Neural cell (in vitro differentiated cells): Measurements from ENCODE around the gene TMEM175. TPM values are rescaled to one million over a fixed set of nuclear protein-coding genes. Genes with fewer than 3 reads are reported as not detected.

Experiments
- H2AFZ ChIP-seq: fragments of 200-600, 300-800 bp; sonication (generic), shearing (Covaris generic); 2 replicates; pipeline ENCODE4 v1.6.0; 2014; ENCODE audit warnings: low read depth, mild to moderate bottlenecking, antibody characterized with exemption, low read length, moderate library complexity
- H3F3A ChIP-seq: fragments of 200-600 bp; shearing (Covaris generic); 2 replicates; pipeline ENCODE4 v1.6.1; 2016; ENCODE audit warnings: mild to moderate bottlenecking, moderate library complexity, mixed read lengths, antibody characterized with exemption, low read length; ENCODE audit not compliant: insufficient read depth, poor library complexity, severe bottlenecking
- H3K27ac ChIP-seq: fragments of 200-600, 300-800 bp; sonication (generic), shearing (Covaris generic); 2 replicates; pipeline ENCODE4 v1.5.1; 2014; ENCODE audit warnings: mild to moderate bottlenecking, low read length, moderate library complexity
- H3K27me3 ChIP-seq: fragments of 300-800, 200-600 bp; sonication (generic), shearing (Covaris generic); 2 replicates; pipeline ENCODE4 v1.6.0; 2014; ENCODE audit warnings: mild to moderate bottlenecking, low read depth, low read length, moderate library complexity; ENCODE audit not compliant: insufficient read depth
- H3K36me3 ChIP-seq: fragments of 300-800, 200-600 bp; sonication (generic), shearing (Covaris generic); 2 replicates; pipeline ENCODE4 v1.5.1; 2014; ENCODE audit warnings: mild to moderate bottlenecking, antibody characterized with exemption, low read length, moderate library complexity; ENCODE audit not compliant: insufficient read depth
- H3K4me2 ChIP-seq: fragments of 300-800, 200-600 bp; sonication (generic), shearing (Covaris generic); 2 replicates; pipeline ENCODE4 v1.6.0; 2014; ENCODE audit warnings: mild to moderate bottlenecking, low read length
- H3K4me3 ChIP-seq: fragments of 300-800, 200-600 bp; sonication (generic), shearing (Covaris generic); 2 replicates; pipeline ENCODE4 v1.5.1; 2014; ENCODE audit warnings: mild to moderate bottlenecking, low read length, moderate library complexity
- H3K79me2 ChIP-seq: fragments of 200-600 bp; shearing (Covaris generic); replicated peaks from 2 replicates; pipeline ENCODE4 v1.6.0; 2014; ENCODE audit warnings: mild to moderate bottlenecking, low read length, moderate library complexity; ENCODE audit not compliant: insufficient read depth
- H3K9ac ChIP-seq: fragments of 300-800, 200-600 bp; sonication (generic), shearing (Covaris generic); 2 replicates; pipeline ENCODE4 v1.6.1; 2016; ENCODE audit warnings: mild to moderate bottlenecking, low read length, mixed read lengths
- H3K9me2 ChIP-seq: fragments of 200-600 bp; shearing (Covaris generic); 2 replicates; pipeline ENCODE4 v1.6.1; 2016; ENCODE audit warnings: mild to moderate bottlenecking, low read length, mixed read lengths; ENCODE audit not compliant: insufficient read depth
- H3K9me3 ChIP-seq: fragments of 200-600, 300-800 bp; sonication (generic), shearing (Covaris generic); 2 replicates; pipeline ENCODE4 v1.6.1; 2016; ENCODE audit warnings: mild to moderate bottlenecking, mixed run types, low read length, moderate library complexity, mixed read lengths
- H4K20me1 ChIP-seq: fragments of 200-600 bp; shearing (Covaris generic); 2 replicates; pipeline ENCODE4 v1.6.1; 2016; ENCODE audit warnings: mild to moderate bottlenecking, mixed run types; ENCODE audit not compliant: insufficient read depth
- EP300 ChIP-seq: fragments of 450-650 bp; conservative IDR thresholded peaks from 2 replicates; pipeline ENCODE4 v1.6.1; 2014; ENCODE audit warnings: antibody characterized with exemption, mild to moderate bottlenecking, moderate library complexity; ENCODE audit not compliant: poor library complexity, severe bottlenecking
- EZH2 ChIP-seq: fragments of 200-600, 300-800 bp; shearing (Covaris generic), sonication (generic); IDR thresholded peaks from 2 replicates; pipeline ENCODE4 v1.6.1; 2014; ENCODE audit warnings: antibody characterized with exemption, low read length, borderline replicate concordance, mild to moderate bottlenecking; ENCODE audit not compliant: insufficient read depth, poor library complexity, severe bottlenecking
- MXI1 ChIP-seq: fragments of 450-650 bp; conservative IDR thresholded peaks from 2 replicates; pipeline ENCODE4 v1.6.1; 2014; ENCODE audit warnings: antibody characterized with exemption, mild to moderate bottlenecking; ENCODE audit not compliant: poor library complexity, severe bottlenecking
- POLR2AphosphoS5 ChIP-seq: IDR thresholded peaks from 2 replicates; pipeline ENCODE4 v1.6.1; 2012
- RAD21 ChIP-seq: fragments of 450-650 bp; conservative IDR thresholded peaks from 2 replicates; pipeline ENCODE4 v1.6.1; 2014; ENCODE audit warnings: antibody characterized with exemption, mild to moderate bottlenecking, moderate library complexity
- SMC3 ChIP-seq: fragments of 450-650 bp; conservative IDR thresholded peaks from 2 replicates; pipeline ENCODE4 v1.6.1; 2014; ENCODE audit warnings: antibody characterized with exemption, mild to moderate bottlenecking, moderate library complexity; ENCODE audit not compliant: poor library complexity
- TAF1 ChIP-seq: IDR thresholded peaks from 2 replicates; pipeline ENCODE4 v1.6.1; 2012; ENCODE audit warnings: low read depth
- polyA plus RNA-seq: library from polyadenylated mRNA; depleted of rRNA; stranded (reverse); fragments of >200 nt; gene quantifications from 2 replicates; pipeline ENCODE4 v1.2.3, GENCODE V29; 2014
- TF ChIP-seq, protein P1 (sequence below): IDR thresholded peaks from 2 replicates; pipeline ENCODE4 v1.6.1; 2012; ENCODE audit warnings: borderline replicate concordance
- TF ChIP-seq, protein P2 (sequence below): fragments of 450-650 bp; IDR thresholded peaks from 2 replicates; pipeline ENCODE4 v1.5.1; 2014; ENCODE audit warnings: antibody characterized with exemption, mild to moderate bottlenecking, moderate library complexity; ENCODE audit not compliant: poor library complexity, severe bottlenecking

Gene TMEM175
- polyA plus RNA-seq, 1 donor from 2014 or later, result 36.9 TPM

DNA sequence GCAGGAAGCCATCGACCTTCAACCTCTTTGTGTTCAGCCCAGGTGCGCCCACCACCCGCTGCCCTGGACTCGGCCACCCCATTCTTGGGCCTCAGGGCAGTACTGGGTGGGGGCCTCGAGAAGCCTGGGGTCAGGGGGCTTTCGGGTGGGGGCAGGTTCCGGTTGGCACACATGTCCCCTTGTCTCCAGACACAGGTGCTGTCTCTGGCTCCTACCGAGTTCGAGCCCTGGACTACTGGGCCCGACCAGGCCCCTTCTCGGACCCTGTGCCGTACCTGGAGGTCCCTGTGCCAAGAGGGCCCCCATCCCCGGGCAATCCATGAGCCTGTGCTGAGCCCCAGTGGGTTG lies 71.8 kb downstream of the TMEM175 start:
- no peaks in the 10 kb centered on the region for H3K36me3 ChIP-seq
- no peak overlapping the region for H3K4me3 ChIP-seq
- H2AFZ ChIP-seq, result no peak overlapping the region
- no peak overlapping the region for H3K27ac ChIP-seq
- H4K20me1 ChIP-seq, result no peaks in the 10 kb centered on the region
- no peaks in the 10 kb centered on the region for H3K79me2 ChIP-seq
- no peak overlapping the region for H3K9ac ChIP-seq
- H3K9me3 ChIP-seq, result peaks cover 4% of the 10 kb centered on the region
- no peaks in the 10 kb centered on the region for H3K9me2 ChIP-seq
- no peaks in the 10 kb centered on the region for H3F3A ChIP-seq
- TF ChIP-seq POLR2AphosphoS5 (no peak), SMC3 (no peak), RAD21 (no peak), MXI1 (no peak)
- TF ChIP-seq, protein P1, sequence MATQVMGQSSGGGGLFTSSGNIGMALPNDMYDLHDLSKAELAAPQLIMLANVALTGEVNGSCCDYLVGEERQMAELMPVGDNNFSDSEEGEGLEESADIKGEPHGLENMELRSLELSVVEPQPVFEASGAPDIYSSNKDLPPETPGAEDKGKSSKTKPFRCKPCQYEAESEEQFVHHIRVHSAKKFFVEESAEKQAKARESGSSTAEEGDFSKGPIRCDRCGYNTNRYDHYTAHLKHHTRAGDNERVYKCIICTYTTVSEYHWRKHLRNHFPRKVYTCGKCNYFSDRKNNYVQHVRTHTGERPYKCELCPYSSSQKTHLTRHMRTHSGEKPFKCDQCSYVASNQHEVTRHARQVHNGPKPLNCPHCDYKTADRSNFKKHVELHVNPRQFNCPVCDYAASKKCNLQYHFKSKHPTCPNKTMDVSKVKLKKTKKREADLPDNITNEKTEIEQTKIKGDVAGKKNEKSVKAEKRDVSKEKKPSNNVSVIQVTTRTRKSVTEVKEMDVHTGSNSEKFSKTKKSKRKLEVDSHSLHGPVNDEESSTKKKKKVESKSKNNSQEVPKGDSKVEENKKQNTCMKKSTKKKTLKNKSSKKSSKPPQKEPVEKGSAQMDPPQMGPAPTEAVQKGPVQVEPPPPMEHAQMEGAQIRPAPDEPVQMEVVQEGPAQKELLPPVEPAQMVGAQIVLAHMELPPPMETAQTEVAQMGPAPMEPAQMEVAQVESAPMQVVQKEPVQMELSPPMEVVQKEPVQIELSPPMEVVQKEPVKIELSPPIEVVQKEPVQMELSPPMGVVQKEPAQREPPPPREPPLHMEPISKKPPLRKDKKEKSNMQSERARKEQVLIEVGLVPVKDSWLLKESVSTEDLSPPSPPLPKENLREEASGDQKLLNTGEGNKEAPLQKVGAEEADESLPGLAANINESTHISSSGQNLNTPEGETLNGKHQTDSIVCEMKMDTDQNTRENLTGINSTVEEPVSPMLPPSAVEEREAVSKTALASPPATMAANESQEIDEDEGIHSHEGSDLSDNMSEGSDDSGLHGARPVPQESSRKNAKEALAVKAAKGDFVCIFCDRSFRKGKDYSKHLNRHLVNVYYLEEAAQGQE, result no peak
- peaks cover 59% of the 10 kb centered on the region for H3K27me3 ChIP-seq
- no peak overlapping the region for H3K4me2 ChIP-seq

DNA sequence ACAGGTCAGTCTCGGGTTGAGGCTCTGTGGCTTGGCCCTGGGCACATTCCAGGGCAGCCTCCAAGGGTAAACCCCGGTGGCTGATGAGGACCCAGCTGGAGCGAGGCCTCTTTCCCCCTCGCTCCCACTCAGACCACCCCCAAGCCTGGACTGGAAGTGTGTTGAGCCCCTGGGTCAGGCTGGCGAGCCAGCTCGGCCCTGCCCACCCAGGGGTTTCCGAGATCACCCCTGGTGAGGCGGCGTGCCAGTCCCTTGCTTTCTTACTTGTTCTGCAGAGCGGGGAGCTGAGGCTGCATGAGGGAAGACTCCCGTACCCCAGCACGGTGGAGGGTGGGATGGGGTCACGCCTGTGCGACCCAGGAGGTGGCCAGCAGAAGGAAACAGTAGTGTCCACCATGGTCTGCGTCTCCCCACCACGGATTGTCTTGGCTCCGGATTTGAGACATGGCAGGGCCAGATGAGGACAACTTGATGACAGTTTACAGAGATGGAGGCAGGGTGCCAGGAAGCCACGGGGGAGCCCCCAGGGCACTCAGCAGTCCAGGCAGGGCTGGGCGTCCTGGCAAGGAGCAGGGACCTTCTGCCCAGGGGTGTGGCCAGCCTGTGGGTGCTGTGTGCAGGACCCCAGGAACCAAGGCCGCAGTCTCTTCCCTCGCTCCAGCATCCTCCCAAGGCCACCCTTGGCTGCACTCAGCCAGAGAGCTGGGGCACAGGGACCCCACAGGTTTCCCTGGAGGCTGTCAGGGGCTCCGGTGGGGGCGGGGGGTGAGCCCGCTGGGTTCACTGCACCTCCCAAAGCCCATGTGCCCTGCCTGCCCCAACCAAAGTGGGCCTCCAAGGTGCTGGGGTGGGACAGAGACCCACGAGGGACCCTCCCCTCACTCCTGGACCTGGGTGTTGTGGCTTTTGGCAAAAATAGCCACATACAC lies 72.6 kb downstream of the TMEM175 start:
- Histone ChIP-seq H3K27me3 (peaks cover 64% of the 10 kb centered on the region), H3F3A (no peaks in the 10 kb centered on the region), H3K9me2 (no peaks in the 10 kb centered on the region), H3K79me2 (no peaks in the 10 kb centered on the region), H4K20me1 (no peaks in the 10 kb centered on the region), H3K9me3 (peaks cover 4% of the 10 kb centered on the region), H3K27ac (no peak overlapping the region), H3K4me2 (no peak overlapping the region), H2AFZ (no peak overlapping the region), H3K36me3 (no peaks in the 10 kb centered on the region), H3K9ac (no peak overlapping the region), H3K4me3 (no peak overlapping the region)
- TF ChIP-seq POLR2AphosphoS5, result no peak
- no peak for TF ChIP-seq RAD21
- no peak for TF ChIP-seq SMC3
- no peak for TF ChIP-seq TAF1
- no peak for TF ChIP-seq EZH2

DNA sequence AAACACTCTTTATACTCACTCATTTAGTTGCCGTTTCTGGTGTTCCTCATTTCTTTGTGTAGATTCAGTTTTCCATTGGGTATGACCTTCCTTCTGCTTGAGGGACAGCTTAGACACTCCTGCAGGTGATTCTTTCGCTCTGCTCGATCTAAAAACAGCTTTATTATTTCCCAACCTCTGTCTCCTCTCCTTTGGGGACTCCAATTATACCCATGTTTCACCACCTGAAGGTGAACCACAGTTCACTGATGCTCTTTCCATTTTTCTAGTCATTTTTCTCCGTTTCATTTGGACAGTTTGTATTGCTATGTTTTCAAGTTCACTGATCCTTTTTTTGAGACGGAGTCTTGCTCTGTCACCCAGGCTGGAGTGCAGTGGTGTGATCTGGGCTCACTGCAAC lies 74.6 kb downstream of the TMEM175 start:
- H4K20me1 ChIP-seq, result no peaks in the 10 kb centered on the region
- H3K27me3 ChIP-seq, result peaks cover 64% of the 10 kb centered on the region
- H3K4me2 ChIP-seq, result no peak overlapping the region
- H3K4me3 ChIP-seq, result no peak overlapping the region
- no peaks in the 10 kb centered on the region for H3K9me2 ChIP-seq
- H2AFZ ChIP-seq, result no peak overlapping the region
- TF ChIP-seq SMC3 (no peak), RAD21 (no peak), MXI1 (no peak), POLR2AphosphoS5 (no peak), EZH2 (no peak), TAF1 (no peak), EP300 (no peak)
- TF ChIP-seq, protein P1, result no peak
- TF ChIP-seq, protein P2, sequence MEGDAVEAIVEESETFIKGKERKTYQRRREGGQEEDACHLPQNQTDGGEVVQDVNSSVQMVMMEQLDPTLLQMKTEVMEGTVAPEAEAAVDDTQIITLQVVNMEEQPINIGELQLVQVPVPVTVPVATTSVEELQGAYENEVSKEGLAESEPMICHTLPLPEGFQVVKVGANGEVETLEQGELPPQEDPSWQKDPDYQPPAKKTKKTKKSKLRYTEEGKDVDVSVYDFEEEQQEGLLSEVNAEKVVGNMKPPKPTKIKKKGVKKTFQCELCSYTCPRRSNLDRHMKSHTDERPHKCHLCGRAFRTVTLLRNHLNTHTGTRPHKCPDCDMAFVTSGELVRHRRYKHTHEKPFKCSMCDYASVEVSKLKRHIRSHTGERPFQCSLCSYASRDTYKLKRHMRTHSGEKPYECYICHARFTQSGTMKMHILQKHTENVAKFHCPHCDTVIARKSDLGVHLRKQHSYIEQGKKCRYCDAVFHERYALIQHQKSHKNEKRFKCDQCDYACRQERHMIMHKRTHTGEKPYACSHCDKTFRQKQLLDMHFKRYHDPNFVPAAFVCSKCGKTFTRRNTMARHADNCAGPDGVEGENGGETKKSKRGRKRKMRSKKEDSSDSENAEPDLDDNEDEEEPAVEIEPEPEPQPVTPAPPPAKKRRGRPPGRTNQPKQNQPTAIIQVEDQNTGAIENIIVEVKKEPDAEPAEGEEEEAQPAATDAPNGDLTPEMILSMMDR, result no peak
- H3K9me3 ChIP-seq, result peaks cover 2% of the 10 kb centered on the region
- no peak overlapping the region for H3K27ac ChIP-seq
- H3F3A ChIP-seq, result no peaks in the 10 kb centered on the region
- no peaks in the 10 kb centered on the region for H3K36me3 ChIP-seq
- H3K79me2 ChIP-seq, result no peaks in the 10 kb centered on the region
- no peak overlapping the region for H3K9ac ChIP-seq
